KMS-11 (cell line): ENCODE data around the gene NTN5.

Experiments
- H2AFZ ChIP-seq: fragments of 200-600 bp; sonication (generic); 2 replicates; pipeline ENCODE4 v1.6.1; 2016; ENCODE audit warnings: antibody characterized with exemption, mixed run types, low read depth
- H3K27ac ChIP-seq: fragments of 200-600 bp; sonication (generic); 2 replicates; pipeline ENCODE4 v1.6.1; 2016; ENCODE audit warnings: mild to moderate bottlenecking, mixed run types
- H3K27me3 ChIP-seq: fragments of 200-600 bp; sonication (generic); 2 replicates; pipeline ENCODE4 v1.6.1; 2017; ENCODE audit warnings: mild to moderate bottlenecking, low read depth, mixed run types, moderate library complexity; ENCODE audit not compliant: insufficient read depth
- H3K36me3 ChIP-seq: fragments of 200-600 bp; sonication (generic); 2 replicates; pipeline ENCODE4 v1.6.1; 2017; ENCODE audit warnings: mild to moderate bottlenecking, mixed run types; ENCODE audit not compliant: insufficient read depth
- H3K4me1 ChIP-seq: fragments of 200-600 bp; sonication (generic); 2 replicates; pipeline ENCODE4 v1.6.1; 2016; ENCODE audit warnings: mild to moderate bottlenecking, low read depth, mixed run types; ENCODE audit not compliant: poor library complexity, severe bottlenecking
- H3K4me2 ChIP-seq: fragments of 200-600 bp; sonication (generic); 2 replicates; pipeline ENCODE4 v1.7.0; 2016; ENCODE audit warnings: mild to moderate bottlenecking, mixed run types
- H3K4me3 ChIP-seq: fragments of 200-600 bp; sonication (generic); IDR thresholded peaks from 2 replicates; pipeline ENCODE4 v1.6.1; 2017; ENCODE audit warnings: low read depth, low read length, mixed read lengths; ENCODE audit not compliant: insufficient read depth
- H3K79me2 ChIP-seq: fragments of 200-600 bp; sonication (generic); 2 replicates; pipeline ENCODE4 v1.6.1; 2016; ENCODE audit warnings: low read depth, mixed run types; ENCODE audit not compliant: insufficient read depth
- H3K9ac ChIP-seq: fragments of 200-600 bp; sonication (generic); 2 replicates; pipeline ENCODE4 v1.6.1; 2016; ENCODE audit warnings: mild to moderate bottlenecking, mixed run types
- H4K20me1 ChIP-seq: fragments of 200-600 bp; sonication (generic); 2 replicates; pipeline ENCODE4 v1.6.1; 2016; ENCODE audit warnings: mild to moderate bottlenecking, mixed run types; ENCODE audit not compliant: insufficient read depth
- TF ChIP-seq, protein P1 (sequence below): fragments of 200-600 bp; sonication (generic); conservative IDR thresholded peaks from 2 replicates; pipeline ENCODE4 v1.6.1; 2017; ENCODE audit warnings: low read depth, mild to moderate bottlenecking, antibody characterized with exemption, low read length, moderate library complexity, mixed read lengths

The NTN5 gene

DNA sequence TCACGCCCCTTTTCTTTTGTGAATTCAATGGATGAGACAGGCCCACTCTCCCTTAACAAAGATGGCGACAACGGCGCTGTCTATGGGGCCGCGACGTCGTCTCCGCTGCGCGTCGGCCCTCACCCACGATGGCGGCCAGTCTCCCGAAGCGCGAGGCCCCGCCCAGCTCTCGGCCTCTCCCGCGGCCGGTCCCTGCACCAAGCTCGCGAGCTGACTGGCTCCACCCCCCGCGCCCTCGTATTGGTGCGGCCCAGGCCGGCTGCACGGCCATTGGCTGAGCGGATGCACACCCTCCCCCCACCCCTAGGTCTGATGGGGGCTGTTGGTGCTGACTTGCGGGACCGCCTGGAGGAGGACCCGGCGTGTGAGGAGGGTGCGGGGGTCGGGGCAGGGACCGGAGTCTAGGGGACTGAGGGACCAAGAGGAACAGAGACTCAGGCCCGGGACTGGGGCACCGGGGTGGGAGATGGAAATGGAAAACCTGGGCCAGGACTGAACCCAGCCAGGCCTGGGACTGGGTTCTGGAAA is 48.7 kb downstream of the NTN5 start:
- H3K27ac ChIP-seq = peak overlapping the region; percentile 38; the same call in 1 of the 2 replicates
- peaks cover 42% of the 10 kb centered on the region for H3K4me1 ChIP-seq
- peaks cover 14% of the 10 kb centered on the region; the same call in 1 of the 2 replicates for H3K79me2 ChIP-seq
- H3K4me3 ChIP-seq = peak overlapping the region; percentile 56
- H4K20me1 ChIP-seq = no peaks in the 10 kb centered on the region
- H3K4me2 ChIP-seq = peak overlapping the region; percentile 95
- H3K9ac ChIP-seq = peak overlapping the region; percentile 43; the same call in 1 of the 2 replicates
- no peaks in the 10 kb centered on the region for H3K27me3 ChIP-seq
- TF ChIP-seq, protein P1, sequence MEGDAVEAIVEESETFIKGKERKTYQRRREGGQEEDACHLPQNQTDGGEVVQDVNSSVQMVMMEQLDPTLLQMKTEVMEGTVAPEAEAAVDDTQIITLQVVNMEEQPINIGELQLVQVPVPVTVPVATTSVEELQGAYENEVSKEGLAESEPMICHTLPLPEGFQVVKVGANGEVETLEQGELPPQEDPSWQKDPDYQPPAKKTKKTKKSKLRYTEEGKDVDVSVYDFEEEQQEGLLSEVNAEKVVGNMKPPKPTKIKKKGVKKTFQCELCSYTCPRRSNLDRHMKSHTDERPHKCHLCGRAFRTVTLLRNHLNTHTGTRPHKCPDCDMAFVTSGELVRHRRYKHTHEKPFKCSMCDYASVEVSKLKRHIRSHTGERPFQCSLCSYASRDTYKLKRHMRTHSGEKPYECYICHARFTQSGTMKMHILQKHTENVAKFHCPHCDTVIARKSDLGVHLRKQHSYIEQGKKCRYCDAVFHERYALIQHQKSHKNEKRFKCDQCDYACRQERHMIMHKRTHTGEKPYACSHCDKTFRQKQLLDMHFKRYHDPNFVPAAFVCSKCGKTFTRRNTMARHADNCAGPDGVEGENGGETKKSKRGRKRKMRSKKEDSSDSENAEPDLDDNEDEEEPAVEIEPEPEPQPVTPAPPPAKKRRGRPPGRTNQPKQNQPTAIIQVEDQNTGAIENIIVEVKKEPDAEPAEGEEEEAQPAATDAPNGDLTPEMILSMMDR = no peak
- no peaks in the 10 kb centered on the region for H3K36me3 ChIP-seq
- H2AFZ ChIP-seq = peak overlapping the region; percentile 78

DNA sequence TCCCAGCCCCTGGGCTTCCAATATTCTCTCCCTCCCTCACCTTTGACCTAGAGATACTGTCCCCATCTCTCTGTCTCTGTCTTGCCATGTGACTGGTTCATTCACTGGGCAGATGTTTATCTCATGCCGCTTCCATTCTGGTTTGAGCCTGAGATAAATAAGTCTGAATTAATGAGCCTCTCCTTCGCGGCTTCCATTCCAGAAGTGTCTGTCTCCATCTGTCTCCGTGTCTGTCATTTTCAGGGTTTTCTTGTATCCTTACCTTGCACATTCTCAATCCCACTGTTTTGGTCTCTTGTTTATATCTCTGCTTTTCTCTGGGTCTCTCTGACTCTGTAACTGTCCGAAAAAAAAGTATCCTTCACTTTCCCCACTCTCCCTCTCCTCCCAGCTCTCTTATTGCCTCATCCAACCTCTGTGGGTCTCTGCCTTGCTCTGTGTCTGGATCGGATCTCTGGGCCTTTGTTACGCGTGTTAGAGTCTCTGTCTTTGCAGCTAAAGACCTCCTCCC is 49.2 kb downstream of the NTN5 start:
- Histone ChIP-seq H3K4me3 (peak overlapping the region; percentile 56), H3K27me3 (no peaks in the 10 kb centered on the region), H3K36me3 (no peaks in the 10 kb centered on the region), H3K27ac (peak overlapping the region; percentile 38; the same call in 1 of the 2 replicates), H2AFZ (peak overlapping the region; percentile 78), H3K4me2 (peak overlapping the region; percentile 87), H4K20me1 (no peaks in the 10 kb centered on the region), H3K9ac (peak overlapping the region; percentile 12; the same call in 1 of the 2 replicates), H3K79me2 (peaks cover 17% of the 10 kb centered on the region), H3K4me1 (peaks cover 42% of the 10 kb centered on the region)
- TF ChIP-seq, protein P1 = no peak

DNA sequence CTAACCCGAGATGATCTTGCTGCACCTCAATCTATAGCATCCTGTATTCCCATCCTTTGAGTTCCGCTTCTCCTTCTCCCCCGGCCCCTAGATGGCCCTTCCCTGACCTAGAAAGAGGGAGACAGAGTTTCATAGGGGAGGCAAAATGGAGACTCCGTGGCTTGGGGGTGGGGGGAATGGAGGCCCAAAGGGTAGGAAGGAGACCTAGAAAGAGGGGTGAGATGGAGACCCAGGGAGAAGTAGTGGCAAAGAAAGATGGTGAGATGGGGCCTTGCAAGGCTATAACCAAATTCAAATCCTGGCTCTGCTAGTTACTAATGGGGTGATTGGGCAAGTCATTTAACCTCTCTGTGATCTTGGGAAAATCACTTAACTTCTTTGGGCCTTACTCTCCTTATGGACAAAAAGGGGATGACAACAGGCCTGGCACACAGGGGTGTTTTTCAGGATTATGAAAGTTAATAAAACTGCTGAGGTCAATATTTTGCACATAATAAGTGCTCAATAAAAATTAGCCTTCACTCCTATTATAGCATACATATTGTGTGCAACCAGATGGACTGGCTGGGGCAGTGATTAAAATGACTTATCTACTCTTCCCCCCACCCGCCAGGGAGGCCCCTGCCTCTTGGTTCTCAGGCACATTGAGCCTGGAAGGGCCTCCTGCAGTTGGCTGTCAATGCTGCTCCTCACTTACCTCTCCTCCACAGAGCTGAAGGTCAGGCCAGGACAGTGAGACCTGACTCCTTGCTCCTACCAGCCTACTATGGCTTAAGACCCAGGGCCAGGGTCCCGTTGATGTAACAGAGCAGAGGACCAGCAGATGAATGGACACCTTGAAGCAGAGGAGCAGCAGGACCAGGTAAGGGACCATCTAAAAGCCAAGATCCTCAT is 52.9 kb downstream of the NTN5 start:
- TF ChIP-seq, protein P1 = peak; percentile 20
- Histone ChIP-seq H3K4me1 (peaks cover 32% of the 10 kb centered on the region), H3K27me3 (no peaks in the 10 kb centered on the region), H3K27ac (peak overlapping the region; percentile 66), H3K36me3 (peaks cover 10% of the 10 kb centered on the region; the same call in 1 of the 2 replicates), H3K79me2 (peaks cover 36% of the 10 kb centered on the region), H3K9ac (peak overlapping the region; percentile 94), H3K4me3 (no peak overlapping the region), H2AFZ (peak overlapping the region; percentile 65), H4K20me1 (peaks cover 23% of the 10 kb centered on the region), H3K4me2 (peak overlapping the region; percentile 62)

DNA sequence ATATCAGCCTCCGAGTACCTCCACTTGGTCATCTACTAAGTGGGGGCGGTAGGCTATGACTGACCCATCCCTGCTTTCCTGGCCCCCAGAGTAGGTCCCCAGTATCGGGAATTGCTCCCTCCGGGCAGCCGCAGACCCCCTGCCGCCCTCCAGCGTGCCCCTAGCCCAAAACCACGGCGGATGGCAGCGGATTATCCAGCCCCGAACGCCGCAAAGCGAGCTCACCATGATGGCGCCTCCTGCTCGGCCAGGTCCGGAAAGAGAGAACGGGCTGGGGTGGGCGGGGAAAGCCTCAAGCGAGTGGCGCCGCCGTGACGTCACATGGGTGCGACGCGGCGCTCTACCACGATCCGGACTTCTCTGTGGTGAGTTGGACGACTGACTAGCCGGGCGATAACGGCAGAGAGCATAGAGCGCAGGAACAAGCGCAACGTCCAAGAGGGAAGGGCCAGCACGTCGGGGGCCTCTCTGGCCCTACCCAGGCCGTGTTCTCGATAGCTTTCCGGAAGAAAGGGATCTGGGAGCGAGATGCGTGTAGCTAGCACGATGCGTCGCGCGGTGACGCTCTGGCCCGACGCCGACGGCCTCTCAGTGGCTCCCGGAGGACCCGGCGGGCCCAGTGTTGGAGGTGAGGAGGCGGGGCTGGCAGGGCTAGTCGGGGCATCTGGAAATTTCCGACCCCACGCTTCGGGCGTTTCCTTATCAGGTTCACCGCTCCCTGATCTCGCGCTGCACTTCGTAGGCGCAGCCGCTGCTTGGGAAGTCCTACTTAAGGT is 53.7 kb downstream of the NTN5 start, which contains the start of the genes RPL18 and SPHK2:
RPL18 (minus strand) TSS at position 263 of the 776 bp plus-strand sequence; CDS start at position 228, 35 bp downstream.
SPHK2 (plus strand) TSS at position 591 of the 776 bp plus-strand sequence. CDS start 1,009 bp downstream, outside the sequence.
- Histone ChIP-seq H4K20me1 (peaks cover 26% of the 10 kb centered on the region), H3K27me3 (no peaks in the 10 kb centered on the region), H3K4me2 (peak within 1 kb of the TSS; percentile 63), H2AFZ (peak within 1 kb of the TSS; percentile 65), H3K9ac (peak within 1 kb of the TSS; percentile 94), H3K27ac (peak within 1 kb of the TSS; percentile 66), H3K36me3 (peaks cover 10% of the 10 kb centered on the region; the same call in 1 of the 2 replicates), H3K4me3 (peak within 1 kb of the TSS; percentile 9), H3K79me2 (peaks cover 35% of the 10 kb centered on the region), H3K4me1 (peaks cover 27% of the 10 kb centered on the region)
- TF ChIP-seq, protein P1 = no peak; the same call in 1 of the 2 replicates
